Measurements from ENCODE around the gene NUP62. TPM values are rescaled to one million over a fixed set of nuclear protein-coding genes. Genes with fewer than 3 reads are reported as not detected.

The NUP62 gene
- total RNA-seq: 57.7 and 65.1 TPM in 2 replicates
- long read RNA-seq, transcript NUP62-202 (2 exons, 3,479 nt): minor isoform, 19 of 91 reads
- long read RNA-seq, transcript NUP62-211 (3 exons, 2,053 nt): minor isoform, 13 of 91 reads
- long read RNA-seq, transcript NUP62-201 (3 exons, 2,870 nt): major isoform, 20 of 91 reads
- long read RNA-seq, partial matches to known transcripts: 0 of 91 reads
- long read RNA-seq, other reads (novel, unspliced or antisense): 37 of 91 reads

GRCh38 chr19:49929121-49929610, at the start of gene NUP62, which contains the start of gene ATF5:
NUP62 (minus strand) TSS chr19:49929504; CDS start chr19:49909807, 19,697 bp downstream.
ATF5 (plus strand) TSS chr19:49929205; CDS start chr19:49930851, 1,646 bp downstream.
- H3K27me3 Mint-ChIP-seq (ENCODE audit: unreplicated experiment): no peaks in the 10 kb centered on the region

GRCh38 chr19:49978324-49978723, 49.0 kb upstream of the NUP62 start:
- H3K27ac Mint-ChIP-seq (ENCODE audit: unreplicated experiment): no peak overlapping the region
- H3K9me3 Mint-ChIP-seq (ENCODE audit: unreplicated experiment): no peaks in the 10 kb centered on the region
- H3K27me3 Mint-ChIP-seq (ENCODE audit: unreplicated experiment): no peaks in the 10 kb centered on the region
- H3K4me3 Mint-ChIP-seq (ENCODE audit: unreplicated experiment): no peak overlapping the region
- no peak for DNase-seq (ENCODE audit: extremely low spot score, unreplicated experiment)
- H3K4me1 Mint-ChIP-seq (ENCODE audit: unreplicated experiment): no peaks in the 10 kb centered on the region
- TF ChIP-seq CTCF (IDR thresholded peaks at IDR 0.05): no peak
- peaks cover 6% of the 10 kb centered on the region for H3K36me3 Mint-ChIP-seq (ENCODE audit: unreplicated experiment)

More at GRCh38 chr19:49929121-49929610, at the start of gene NUP62, which contains the start of gene ATF5:
- TF ChIP-seq CTCF (IDR thresholded peaks at IDR 0.05): no peak
- Mint-ChIP-seq H3K4me3 (ENCODE audit: unreplicated experiment) (peak within 1 kb of the TSS; percentile 99), H3K9me3 (ENCODE audit: unreplicated experiment) (no peaks in the 10 kb centered on the region), H3K4me1 (ENCODE audit: unreplicated experiment) (peaks cover 29% of the 10 kb centered on the region), H3K36me3 (ENCODE audit: unreplicated experiment) (peaks cover 25% of the 10 kb centered on the region), H3K27ac (ENCODE audit: unreplicated experiment) (peak within 1 kb of the TSS; percentile 98)
- DNase-seq (ENCODE audit: extremely low spot score, unreplicated experiment): peak; percentile 97

- Mint-ChIP-seq H3K36me3 (ENCODE audit: unreplicated experiment) (peaks cover 6% of the 10 kb centered on the region), H3K27me3 (ENCODE audit: unreplicated experiment) (no peaks in the 10 kb centered on the region), H3K27ac (ENCODE audit: unreplicated experiment) (no peak overlapping the region), H3K4me1 (ENCODE audit: unreplicated experiment) (no peaks in the 10 kb centered on the region), H3K9me3 (ENCODE audit: unreplicated experiment) (no peaks in the 10 kb centered on the region), H3K4me3 (ENCODE audit: unreplicated experiment) (no peak overlapping the region)
- no peak for DNase-seq (ENCODE audit: extremely low spot score, unreplicated experiment)
- no peak for TF ChIP-seq CTCF (IDR thresholded peaks at IDR 0.05)
Measured at GRCh38 chr19:49977881-49978280, 48.6 kb upstream of the NUP62 start.

GRCh38 chr19:49977076-49977475, 47.8 kb upstream of the NUP62 start:
- no peak for TF ChIP-seq CTCF (IDR thresholded peaks at IDR 0.05)
- no peaks in the 10 kb centered on the region for H3K4me1 Mint-ChIP-seq (ENCODE audit: unreplicated experiment)
- H3K9me3 Mint-ChIP-seq (ENCODE audit: unreplicated experiment): no peaks in the 10 kb centered on the region
- no peaks in the 10 kb centered on the region for H3K27me3 Mint-ChIP-seq (ENCODE audit: unreplicated experiment)
- H3K27ac Mint-ChIP-seq (ENCODE audit: unreplicated experiment): no peak overlapping the region
- H3K4me3 Mint-ChIP-seq (ENCODE audit: unreplicated experiment): no peak overlapping the region
- H3K36me3 Mint-ChIP-seq (ENCODE audit: unreplicated experiment): peaks cover 6% of the 10 kb centered on the region
- DNase-seq (ENCODE audit: extremely low spot score, unreplicated experiment): no peak

- no peak for TF ChIP-seq CTCF (IDR thresholded peaks at IDR 0.05)
- H3K4me1 Mint-ChIP-seq (ENCODE audit: unreplicated experiment): no peaks in the 10 kb centered on the region
- H3K36me3 Mint-ChIP-seq (ENCODE audit: unreplicated experiment): peaks cover 1% of the 10 kb centered on the region
- DNase-seq (ENCODE audit: extremely low spot score, unreplicated experiment): no peak
- no peaks in the 10 kb centered on the region for H3K9me3 Mint-ChIP-seq (ENCODE audit: unreplicated experiment)
- no peak overlapping the region for H3K27ac Mint-ChIP-seq (ENCODE audit: unreplicated experiment)
- H3K27me3 Mint-ChIP-seq (ENCODE audit: unreplicated experiment): no peaks in the 10 kb centered on the region
- H3K4me3 Mint-ChIP-seq (ENCODE audit: unreplicated experiment): no peak overlapping the region
Measured at GRCh38 chr19:49976496-49976895, 47.2 kb upstream of the NUP62 start.

All from osteocyte (in vitro differentiated cells).